ENCODE data around the gene TBC1D22A. TPM values are rescaled to one million over a fixed set of nuclear protein-coding genes. Genes with fewer than 3 reads are reported as not detected.

The TBC1D22A gene
- total and polyA plus RNA-seq, 2 donors (not counting 3 experiments of a cell fraction or from before 2014, with no cell fraction given), result 26.1 to 32.4 TPM

DNA sequence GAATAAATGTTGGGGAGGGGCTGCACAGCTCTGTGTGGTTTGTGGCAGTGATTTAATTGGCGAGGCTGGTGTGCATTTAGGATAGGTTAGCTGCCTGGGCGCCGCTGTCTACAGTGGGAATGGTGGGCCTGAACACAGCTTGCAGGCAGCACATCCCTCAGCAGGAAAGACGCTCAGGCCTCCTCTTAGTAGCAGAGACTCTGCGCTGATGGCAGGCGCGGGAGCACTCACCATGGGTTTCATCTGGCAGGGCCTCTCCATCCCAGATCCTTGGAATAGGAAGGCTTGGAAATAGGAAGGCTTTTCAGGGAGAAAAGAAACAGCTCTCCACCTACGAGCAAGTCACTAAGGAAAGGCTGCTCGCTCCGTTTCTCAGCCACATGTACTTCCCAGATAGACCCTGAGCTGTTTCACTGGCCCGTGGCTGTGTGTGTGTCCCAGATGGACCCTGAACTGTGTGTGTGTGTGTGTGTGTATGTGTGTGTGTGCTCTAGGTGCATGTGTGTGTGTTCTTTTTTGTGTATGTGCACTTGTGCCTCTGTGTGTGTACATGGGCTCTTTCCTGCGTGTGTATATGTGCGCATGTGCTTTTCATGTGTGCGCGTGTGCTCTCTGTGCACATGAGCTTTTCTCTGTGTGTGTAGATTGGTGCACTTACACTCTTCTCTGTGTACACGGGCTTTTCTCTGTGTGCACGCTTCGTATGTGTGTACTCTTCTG is 144.0 kb downstream of the TBC1D22A start:
- no peak overlapping the region for H3K27ac ChIP-seq (ENCODE audit: insufficient read depth, low read depth, low read length)
- DNase-seq (ENCODE audit: low read depth, low spot score) (no peak), FAIRE-seq (no peak)
- no peaks in the 10 kb centered on the region for H4K20me1 ChIP-seq (replicated peaks; ENCODE audit: control insufficient read depth, extremely low read depth, insufficient read depth, low read length)
- H3K79me2 ChIP-seq (ENCODE audit: control insufficient read depth, insufficient read depth, low read length), result no peaks in the 10 kb centered on the region
- TF ChIP-seq, protein P1, sequence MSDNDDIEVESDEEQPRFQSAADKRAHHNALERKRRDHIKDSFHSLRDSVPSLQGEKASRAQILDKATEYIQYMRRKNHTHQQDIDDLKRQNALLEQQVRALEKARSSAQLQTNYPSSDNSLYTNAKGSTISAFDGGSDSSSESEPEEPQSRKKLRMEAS (IDR thresholded peaks at IDR 0.05; ENCODE audit: insufficient read depth, insufficient read length), result no peak
- TF ChIP-seq, protein P2, sequence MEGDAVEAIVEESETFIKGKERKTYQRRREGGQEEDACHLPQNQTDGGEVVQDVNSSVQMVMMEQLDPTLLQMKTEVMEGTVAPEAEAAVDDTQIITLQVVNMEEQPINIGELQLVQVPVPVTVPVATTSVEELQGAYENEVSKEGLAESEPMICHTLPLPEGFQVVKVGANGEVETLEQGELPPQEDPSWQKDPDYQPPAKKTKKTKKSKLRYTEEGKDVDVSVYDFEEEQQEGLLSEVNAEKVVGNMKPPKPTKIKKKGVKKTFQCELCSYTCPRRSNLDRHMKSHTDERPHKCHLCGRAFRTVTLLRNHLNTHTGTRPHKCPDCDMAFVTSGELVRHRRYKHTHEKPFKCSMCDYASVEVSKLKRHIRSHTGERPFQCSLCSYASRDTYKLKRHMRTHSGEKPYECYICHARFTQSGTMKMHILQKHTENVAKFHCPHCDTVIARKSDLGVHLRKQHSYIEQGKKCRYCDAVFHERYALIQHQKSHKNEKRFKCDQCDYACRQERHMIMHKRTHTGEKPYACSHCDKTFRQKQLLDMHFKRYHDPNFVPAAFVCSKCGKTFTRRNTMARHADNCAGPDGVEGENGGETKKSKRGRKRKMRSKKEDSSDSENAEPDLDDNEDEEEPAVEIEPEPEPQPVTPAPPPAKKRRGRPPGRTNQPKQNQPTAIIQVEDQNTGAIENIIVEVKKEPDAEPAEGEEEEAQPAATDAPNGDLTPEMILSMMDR (IDR thresholded peaks at IDR 0.05; ENCODE audit: extremely low read depth in 1 of 2, insufficient read depth in 1 of 2, low read depth in 1 of 2, low read length in 2 of 2), result no peak
- TF ChIP-seq POLR2AphosphoS5 (IDR thresholded peaks at IDR 0.05; ENCODE audit: insufficient read depth, low read depth, low read length) (no peak), JUN (IDR thresholded peaks at IDR 0.05; ENCODE audit: borderline replicate concordance, insufficient read depth, insufficient read length, low read depth) (no peak)
- H3K4me2 ChIP-seq (ENCODE audit: insufficient read depth, low read length), result no peak overlapping the region
- dilution Hi-C loops (cut with MboI; ENCODE audit: extremely low pct_ligation_motif_present, low sequenced_read_pairs) (no loop called here), intact Hi-C loops (cut with micrococcal nuclease) (no loop called here)
- H2AFZ ChIP-seq (ENCODE audit: low read depth, low read length), result no peak overlapping the region
- no peaks in the 10 kb centered on the region for H3K4me1 ChIP-seq (ENCODE audit: control insufficient read depth, extremely low read depth, insufficient read depth, low read length)
- H3K9me3 ChIP-seq (replicated peaks; ENCODE audit: control insufficient read depth, insufficient read depth, low read length), result no peaks in the 10 kb centered on the region
- CTCF ChIA-PET, result interaction anchor here (1.0 to 1.8 kb wide), 2 partner anchors 28 to 60 kb away, joined by 3 to 4 read pairs; no protein-coding TSS in a partner anchor
- no TSS peak for BruUV-seq (replicated peaks)
- no peaks in the 10 kb centered on the region for H3K36me3 ChIP-seq (ENCODE audit: control insufficient read depth in 2 of 2, extremely low read depth in 1 of 2, insufficient read depth in 2 of 2, low read length in 2 of 2)
- H3K9ac ChIP-seq (replicated peaks; ENCODE audit: extremely low read depth, insufficient read depth, low read length), result no peak overlapping the region
- no peaks in the 10 kb centered on the region for H3K9me1 ChIP-seq (replicated peaks; ENCODE audit: control insufficient read depth, extremely low read depth, insufficient read depth, low read length)
- no peak overlapping the region for H3K4me3 ChIP-seq (replicated peaks in 1 of 3; ENCODE audit: insufficient read depth in 1 of 3, low read depth in 1 of 3, low read length in 3 of 3)
- no peaks in the 10 kb centered on the region for H3K27me3 ChIP-seq (ENCODE audit: control insufficient read depth in 2 of 2, insufficient read depth in 2 of 2, low read length in 2 of 2)
- POLR2A ChIA-PET, result no interaction called here
